Spleen (tissue), 7 donors: ENCODE measurements around the gene PUS1.

ENCODE experiments used
- CTCF ChIP-seq, 11 experiments: fragments of 200-600 bp in 7 of 11; fragments of 450-650 bp in 4 of 11; sonication (generic) in 4 of 11; IDR thresholded peaks in 8 of 11; conservative IDR thresholded peaks in 3 of 11; 1 replicate in 7 of 11; 2 replicates in 4 of 11; pipeline versions ENCODE4 v1.4.0 to v1.8.0; 2016 to 2021; ENCODE audit warnings: antibody characterized with exemption in 11 of 11, inconsistent platforms in 4 of 11, mild to moderate bottlenecking in 1 of 11
- POLR2A ChIP-seq, 3 donors: fragments of 450-650 bp; IDR thresholded peaks; one replicate each; pipeline ENCODE4 v1.5.1; 2017; ENCODE audit warnings: antibody characterized with exemption in 3 of 3, mild to moderate bottlenecking in 1 of 3
- donor health status: DM: no; HTN: no; CAD: no; lungs with moderate emphysema.
- donor health status: DM: no; HTN: no; CAD: no.
- donor health status: DM: no; HTN: no; CAD: no.

GRCh38 chr12:131941987-131942341 is 12.9 kb downstream of the PUS1 start:
- no peak for TF ChIP-seq CTCF (IDR thresholded peaks at IDR 0.05 in 8 of 11, conservative IDR thresholded peaks at IDR 0.05 in 3 of 11)
- no peak for TF ChIP-seq POLR2A (IDR thresholded peaks at IDR 0.05)
